K562 (cell line): ENCODE measurements around the gene CYP24A1. TPM values are rescaled to one million over a fixed set of nuclear protein-coding genes. Genes with fewer than 3 reads are reported as not detected.

ENCODE experiments used
- CBFA2T3 ChIP-seq: fragments of 450-650 bp; IDR thresholded peaks from 2 replicates; pipeline ENCODE4 v1.6.1; 2017
- EP300 ChIP-seq: IDR thresholded peaks from 2 replicates; pipeline ENCODE4 v1.6.1; 2012; ENCODE audit warnings: low read length, improper control_type of control experiment
- FOXA1 ChIP-seq: fragments of 450-650 bp; IDR thresholded peaks from 2 replicates; pipeline ENCODE4 v1.6.1; 2016; ENCODE audit warnings: mild to moderate bottlenecking, borderline replicate concordance
- GABPB2 ChIP-seq: fragments of 250-450 bp; sonication (Bioruptor Pico); conservative IDR thresholded peaks from 2 replicates; pipeline ENCODE4 v1.5.1; 2021; ENCODE audit warnings: mild to moderate bottlenecking
- GTF2E2 ChIP-seq: fragments of 200-800 bp; sonication (Bioruptor generic); IDR thresholded peaks from 2 replicates; pipeline ENCODE4 v1.6.1; 2016; ENCODE audit warnings: missing genetic modification characterization, missing compliant biosample characterization
- KAT8 ChIP-seq: fragments of 450-650 bp; IDR thresholded peaks from 2 replicates; pipeline ENCODE4 v1.6.1; 2016; ENCODE audit warnings: low read depth, mild to moderate bottlenecking
- KLF1 ChIP-seq: fragments of 450-650 bp; IDR thresholded peaks from 2 replicates; pipeline ENCODE4 v1.6.1; 2016; ENCODE audit warnings: missing genetic modification characterization, missing compliant biosample characterization
- KLF13 ChIP-seq: fragments of 450-650 bp; IDR thresholded peaks from 2 replicates; pipeline ENCODE4 v1.6.1; 2016; ENCODE audit warnings: missing genetic modification characterization, low read depth, mild to moderate bottlenecking, missing compliant biosample characterization, moderate library complexity, borderline replicate concordance
- NR2C2 ChIP-seq, 2 experiments: fragments of 200-800 bp in 1 of 2; sonication (Bioruptor generic) in 1 of 2; sonication (generic) in 1 of 2; formaldehyde crosslinking in 1 of 2; IDR thresholded peaks; 2 replicates each; pipeline versions ENCODE4 v1.6.1 to v1.8.0; 2016 to 2022; ENCODE audit warnings: mild to moderate bottlenecking in 1 of 2, missing compliant biosample characterization in 1 of 2, missing genetic modification characterization in 1 of 2, missing genetic modification reagents in 1 of 2
- NR4A1 ChIP-seq, 2 experiments: fragments of 250-450 bp in 1 of 2; fragments of 450-650 bp in 1 of 2; sonication (Bioruptor Pico) in 1 of 2; IDR thresholded peaks; 2 replicates each; pipeline versions ENCODE4 v1.4.0 to v1.6.1; 2016 to 2020; ENCODE audit warnings: mild to moderate bottlenecking in 2 of 2, missing compliant biosample characterization in 1 of 2, missing genetic modification characterization in 1 of 2, moderate library complexity in 1 of 2
- POLR3G ChIP-seq: IDR thresholded peaks from 2 replicates; pipeline ENCODE4 v1.6.1; 2011; ENCODE audit not compliant: insufficient read length, insufficient replicate concordance; ENCODE audit errors: extremely low read depth
- RUNX1 ChIP-seq: sonication (generic); IDR thresholded peaks from 2 replicates; pipeline ENCODE4 v1.6.1; 2016; ENCODE audit warnings: antibody characterized with exemption, low read depth
- SETDB1 ChIP-seq: IDR thresholded peaks from one replicate; pipeline ENCODE4 v1.6.1; 2012; ENCODE audit warnings: low read length, control low read depth, inconsistent platforms
- SNRNP70 ChIP-seq: fragments of 200-400 bp; formaldehyde crosslinking; optimal IDR thresholded peaks from 2 replicates; pipeline ENCODE3; 2017; ENCODE audit warnings: low read depth, low read length
- TARDBP ChIP-seq: fragments of 450-650 bp; IDR thresholded peaks from 2 replicates; pipeline ENCODE4 v1.6.1; 2016
- TEAD1 ChIP-seq, 2 experiments: fragments of 450-650 bp in 1 of 2; sonication (generic) in 1 of 2; formaldehyde crosslinking; IDR thresholded peaks; 2 replicates each; pipeline versions ENCODE4 v1.4.0 to v1.8.0; 2020 to 2022; ENCODE audit warnings: mild to moderate bottlenecking in 2 of 2, missing genetic modification reagents in 1 of 2
- XRCC4 ChIP-seq: IDR thresholded peaks from one replicate; pipeline ENCODE4 v1.6.1; 2011; ENCODE audit not compliant: insufficient read depth, insufficient read length; ENCODE audit errors: extremely low read depth
- ZBTB17 ChIP-seq: fragments of 450-650 bp; formaldehyde crosslinking; IDR thresholded peaks from 2 replicates; pipeline ENCODE4 v1.4.0; 2020; ENCODE audit warnings: mild to moderate bottlenecking
- ZEB2 ChIP-seq: fragments of 450-650 bp; IDR thresholded peaks from 2 replicates; pipeline ENCODE4 v1.6.1; 2016
- ZNF24 ChIP-seq: fragments of 450-650 bp; IDR thresholded peaks from 2 replicates; pipeline ENCODE4 v1.6.1; 2016
- polyA plus RNA-seq, 8 experiments: library from polyadenylated mRNA; depleted of rRNA in 4 of 8; stranded (reverse) in 5 of 8; unstranded in 3 of 8; fragments of >200 nt; fragmentation: Nextera tagmentation in 2 of 8; fragmentation: Illumina TruSeq in 1 of 8; extraction: Ambion mirVana in 2 of 8; extraction: Trizol in 1 of 8; gene quantifications; 2 replicates each; pipeline versions ENCODE4 v1.2.1 to v1.2.3, GENCODE V29; 2011 to 2014; ENCODE audit warnings: inconsistent platforms in 1 of 8, missing spikeins in 1 of 8
- total RNA-seq, 7 experiments: library from RNA; depleted of rRNA in 6 of 7; stranded (reverse); fragments of >200 nt in 6 of 7; fragmentation: Illumina TruSeq in 2 of 7; extraction: Trizol in 2 of 7; gene quantifications; 2 replicates each; pipeline versions ENCODE4 v1.2.1 to v1.2.3, GENCODE V29; 2011 to 2021; ENCODE audit warnings: low replicate concordance in 1 of 7
- TF ChIP-seq, protein P1 (sequence below): fragments of 450-650 bp; IDR thresholded peaks from one replicate; pipeline ENCODE4 v1.6.1; 2018; ENCODE audit warnings: mild to moderate bottlenecking, moderate library complexity; ENCODE audit not compliant: partially characterized antibody
- TF ChIP-seq, protein P2 (sequence below): sonication (generic); formaldehyde crosslinking; IDR thresholded peaks from 2 replicates; pipeline ENCODE4 v1.8.1; 2023; ENCODE audit warnings: mild to moderate bottlenecking, missing genetic modification reagents
- TF ChIP-seq, protein P3 (sequence below): sonication (generic); formaldehyde crosslinking; IDR thresholded peaks from 2 replicates; pipeline ENCODE4 v1.8.1; 2023; ENCODE audit warnings: mild to moderate bottlenecking, missing genetic modification reagents, moderate library complexity
- TF ChIP-seq, protein P4 (sequence below): sonication (generic); formaldehyde crosslinking; IDR thresholded peaks from 2 replicates; pipeline ENCODE4 v1.5.0; 2020; ENCODE audit warnings: missing genetic modification reagents

Gene CYP24A1
- total and polyA plus RNA-seq, 9 of the 15 experiments (the other 6 are each of a cell fraction or from before 2014, with no cell fraction given) = 0.04 TPM; not detected in 8

DNA sequence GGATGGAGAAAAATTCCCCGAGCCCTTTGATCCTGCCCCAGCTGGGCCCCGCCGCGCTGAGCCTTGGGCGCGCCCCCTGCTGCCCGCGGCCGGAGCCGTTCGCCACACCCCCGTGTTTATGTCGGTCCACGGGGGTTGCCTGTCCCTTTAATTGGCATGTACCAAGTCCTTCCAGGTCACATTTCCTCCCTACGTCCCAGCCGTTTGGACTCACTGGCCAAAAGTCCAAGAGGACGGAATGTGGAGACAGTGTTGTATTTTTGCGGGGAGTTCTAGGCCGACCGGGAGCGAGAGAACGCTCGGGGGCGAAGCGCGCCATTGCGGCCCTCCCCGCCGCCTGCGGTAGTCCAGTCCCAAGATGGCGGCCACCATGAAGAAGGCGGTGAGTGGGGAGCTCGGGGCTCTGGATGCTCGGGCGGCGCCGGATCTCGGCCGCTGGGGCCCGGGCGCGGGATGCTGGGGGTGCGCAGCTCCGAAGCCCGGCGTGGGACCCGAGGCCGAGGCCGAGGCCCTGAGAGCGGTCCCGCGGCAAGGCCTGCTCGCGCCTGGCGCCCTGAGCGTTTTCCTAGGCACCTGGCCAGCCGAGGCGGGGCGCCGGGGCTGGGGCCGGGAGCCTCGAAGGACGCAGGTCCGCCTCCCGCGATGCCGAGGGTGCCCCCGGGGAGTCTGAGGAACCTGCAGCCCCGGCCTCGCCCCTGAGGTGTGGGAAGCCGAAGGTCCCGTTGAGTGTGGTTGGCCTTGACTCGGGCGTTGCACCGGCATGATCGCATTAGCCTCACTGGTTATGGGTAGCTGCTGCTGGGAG lies 34.2 kb upstream of the CYP24A1 start, which contains the start of gene PFDN4 (continued):
- TF ChIP-seq, protein P1, sequence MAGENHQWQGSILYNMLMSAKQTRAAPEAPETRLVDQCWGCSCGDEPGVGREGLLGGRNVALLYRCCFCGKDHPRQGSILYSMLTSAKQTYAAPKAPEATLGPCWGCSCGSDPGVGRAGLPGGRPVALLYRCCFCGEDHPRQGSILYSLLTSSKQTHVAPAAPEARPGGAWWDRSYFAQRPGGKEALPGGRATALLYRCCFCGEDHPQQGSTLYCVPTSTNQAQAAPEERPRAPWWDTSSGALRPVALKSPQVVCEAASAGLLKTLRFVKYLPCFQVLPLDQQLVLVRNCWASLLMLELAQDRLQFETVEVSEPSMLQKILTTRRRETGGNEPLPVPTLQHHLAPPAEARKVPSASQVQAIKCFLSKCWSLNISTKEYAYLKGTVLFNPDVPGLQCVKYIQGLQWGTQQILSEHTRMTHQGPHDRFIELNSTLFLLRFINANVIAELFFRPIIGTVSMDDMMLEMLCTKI = no peak
- no peak for TF ChIP-seq GTF2E2
- TF ChIP-seq FOXA1 = no peak
- TF ChIP-seq KAT8 = no peak
- TF ChIP-seq XRCC4 = no peak
- 0 out of 2 replicates have a peak, but pooled peaks have one; percentile 23 for TF ChIP-seq TARDBP
- no peak for TF ChIP-seq SETDB1
- TF ChIP-seq RUNX1 = 0 out of 2 replicates have a peak, but pooled peaks have one; percentile 52
- no peak for TF ChIP-seq NR2C2 (CRISPR knock-in tag; IDR thresholded peaks at IDR 0.05)
- TF ChIP-seq NR2C2 (tag; IDR thresholded peaks at IDR 0.05) = peak; percentile 18; the same call in 1 of the 2 replicates
- TF ChIP-seq NR4A1 (CRISPR knock-in tag; IDR thresholded peaks at IDR 0.05) = no peak
- 0 out of 2 replicates have a peak, but pooled peaks have one; percentile 19 for TF ChIP-seq NR4A1 (tag; IDR thresholded peaks at IDR 0.05)
- TF ChIP-seq, protein P2, sequence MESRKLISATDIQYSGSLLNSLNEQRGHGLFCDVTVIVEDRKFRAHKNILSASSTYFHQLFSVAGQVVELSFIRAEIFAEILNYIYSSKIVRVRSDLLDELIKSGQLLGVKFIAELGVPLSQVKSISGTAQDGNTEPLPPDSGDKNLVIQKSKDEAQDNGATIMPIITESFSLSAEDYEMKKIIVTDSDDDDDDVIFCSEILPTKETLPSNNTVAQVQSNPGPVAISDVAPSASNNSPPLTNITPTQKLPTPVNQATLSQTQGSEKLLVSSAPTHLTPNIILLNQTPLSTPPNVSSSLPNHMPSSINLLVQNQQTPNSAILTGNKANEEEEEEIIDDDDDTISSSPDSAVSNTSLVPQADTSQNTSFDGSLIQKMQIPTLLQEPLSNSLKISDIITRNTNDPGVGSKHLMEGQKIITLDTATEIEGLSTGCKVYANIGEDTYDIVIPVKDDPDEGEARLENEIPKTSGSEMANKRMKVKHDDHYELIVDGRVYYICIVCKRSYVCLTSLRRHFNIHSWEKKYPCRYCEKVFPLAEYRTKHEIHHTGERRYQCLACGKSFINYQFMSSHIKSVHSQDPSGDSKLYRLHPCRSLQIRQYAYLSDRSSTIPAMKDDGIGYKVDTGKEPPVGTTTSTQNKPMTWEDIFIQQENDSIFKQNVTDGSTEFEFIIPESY (CRISPR knock-in tag) = no peak
- no peak for TF ChIP-seq POLR3G
- TF ChIP-seq ZNF24 = no peak
- TF ChIP-seq TEAD1 (CRISPR knock-in tag; IDR thresholded peaks at IDR 0.05) = peak; percentile 56; a peak in 1 of 4 replicates
- TF ChIP-seq ZEB2 = no peak
- TF ChIP-seq GABPB2 (CRISPR knock-in tag) = no peak
- TF ChIP-seq CBFA2T3 = peak; percentile 43
- TF ChIP-seq KLF13 = peak; percentile 94
- peak; percentile 51; the same call in 1 of the 2 replicates for TF ChIP-seq KLF1 (tag)
- TF ChIP-seq, protein P3, sequence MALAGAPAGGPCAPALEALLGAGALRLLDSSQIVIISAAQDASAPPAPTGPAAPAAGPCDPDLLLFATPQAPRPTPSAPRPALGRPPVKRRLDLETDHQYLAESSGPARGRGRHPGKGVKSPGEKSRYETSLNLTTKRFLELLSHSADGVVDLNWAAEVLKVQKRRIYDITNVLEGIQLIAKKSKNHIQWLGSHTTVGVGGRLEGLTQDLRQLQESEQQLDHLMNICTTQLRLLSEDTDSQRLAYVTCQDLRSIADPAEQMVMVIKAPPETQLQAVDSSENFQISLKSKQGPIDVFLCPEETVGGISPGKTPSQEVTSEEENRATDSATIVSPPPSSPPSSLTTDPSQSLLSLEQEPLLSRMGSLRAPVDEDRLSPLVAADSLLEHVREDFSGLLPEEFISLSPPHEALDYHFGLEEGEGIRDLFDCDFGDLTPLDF (CRISPR knock-in tag) = no peak
- no peak for TF ChIP-seq EP300
- TF ChIP-seq SNRNP70 = no peak
- TF ChIP-seq, protein P4, sequence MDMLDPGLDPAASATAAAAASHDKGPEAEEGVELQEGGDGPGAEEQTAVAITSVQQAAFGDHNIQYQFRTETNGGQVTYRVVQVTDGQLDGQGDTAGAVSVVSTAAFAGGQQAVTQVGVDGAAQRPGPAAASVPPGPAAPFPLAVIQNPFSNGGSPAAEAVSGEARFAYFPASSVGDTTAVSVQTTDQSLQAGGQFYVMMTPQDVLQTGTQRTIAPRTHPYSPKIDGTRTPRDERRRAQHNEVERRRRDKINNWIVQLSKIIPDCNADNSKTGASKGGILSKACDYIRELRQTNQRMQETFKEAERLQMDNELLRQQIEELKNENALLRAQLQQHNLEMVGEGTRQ (CRISPR knock-in tag) = no peak
- no peak for TF ChIP-seq ZBTB17
